Measurements from ENCODE around the gene IGBP1. TPM values are rescaled to one million over a fixed set of nuclear protein-coding genes. Genes with fewer than 3 reads are reported as not detected.

Gene IGBP1
- polyA plus RNA-seq, 1 of the 3 experiments (the other 2 are of a cell fraction): 49.4 TPM

DNA sequence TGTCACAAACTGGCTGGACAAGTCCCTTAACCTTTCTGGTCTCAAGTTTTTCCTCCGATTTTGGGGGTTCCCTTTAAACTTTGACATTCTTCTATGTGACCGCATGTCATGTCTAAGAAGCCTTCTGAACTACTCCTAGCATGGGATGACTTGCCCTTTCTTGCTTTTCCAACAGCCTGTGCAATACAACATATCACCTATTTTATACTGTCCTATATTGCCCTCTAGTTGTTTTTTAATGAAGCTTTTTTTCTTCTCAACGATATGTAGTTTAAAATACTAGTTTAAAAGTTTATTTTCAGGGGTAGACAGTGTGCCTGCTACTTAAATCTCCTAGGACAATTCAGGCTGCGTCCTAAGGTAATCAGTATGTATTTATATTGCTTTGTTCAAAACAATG, 1.0 kb upstream of the IGBP1 start:
- H3K9me3 ChIP-seq: no peaks in the 10 kb centered on the region
- ChIA-PET POLR2A (no interaction called here), CTCF (interaction anchor here (1.0 to 3.0 kb wide), 11 partner anchors 10 to 629 kb away, joined by 3 to 12 read pairs (median 4); partner anchors contain the start of gene NALF2)
- peaks cover 28% of the 10 kb centered on the region for H3K79me2 ChIP-seq (ENCODE audit: insufficient read depth)
- no peak for DNase-seq
- no peak overlapping the region for H3K9ac ChIP-seq
- peaks cover 9 to 12% of the 10 kb centered on the region in 2 experiments for H3K36me3 ChIP-seq (replicated peaks in 1 of 2; ENCODE audit: control insufficient read depth in 1 of 2, insufficient read depth in 2 of 2, low read length in 1 of 2)
- TF ChIP-seq TCF12 (IDR thresholded peaks at IDR 0.05): no peak
- TF ChIP-seq RAD21 (IDR thresholded peaks at IDR 0.05; ENCODE audit: low read length): 0 out of 2 replicates have a peak, but pooled peaks have one; percentile 12
- TF ChIP-seq, protein P1, sequence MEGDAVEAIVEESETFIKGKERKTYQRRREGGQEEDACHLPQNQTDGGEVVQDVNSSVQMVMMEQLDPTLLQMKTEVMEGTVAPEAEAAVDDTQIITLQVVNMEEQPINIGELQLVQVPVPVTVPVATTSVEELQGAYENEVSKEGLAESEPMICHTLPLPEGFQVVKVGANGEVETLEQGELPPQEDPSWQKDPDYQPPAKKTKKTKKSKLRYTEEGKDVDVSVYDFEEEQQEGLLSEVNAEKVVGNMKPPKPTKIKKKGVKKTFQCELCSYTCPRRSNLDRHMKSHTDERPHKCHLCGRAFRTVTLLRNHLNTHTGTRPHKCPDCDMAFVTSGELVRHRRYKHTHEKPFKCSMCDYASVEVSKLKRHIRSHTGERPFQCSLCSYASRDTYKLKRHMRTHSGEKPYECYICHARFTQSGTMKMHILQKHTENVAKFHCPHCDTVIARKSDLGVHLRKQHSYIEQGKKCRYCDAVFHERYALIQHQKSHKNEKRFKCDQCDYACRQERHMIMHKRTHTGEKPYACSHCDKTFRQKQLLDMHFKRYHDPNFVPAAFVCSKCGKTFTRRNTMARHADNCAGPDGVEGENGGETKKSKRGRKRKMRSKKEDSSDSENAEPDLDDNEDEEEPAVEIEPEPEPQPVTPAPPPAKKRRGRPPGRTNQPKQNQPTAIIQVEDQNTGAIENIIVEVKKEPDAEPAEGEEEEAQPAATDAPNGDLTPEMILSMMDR (IDR thresholded peaks at IDR 0.05): peak; percentile 21
- no peak for TF ChIP-seq SIN3A (IDR thresholded peaks at IDR 0.05; ENCODE audit: borderline replicate concordance, low read depth, low read length)
- H3K4me1 ChIP-seq (ENCODE audit: control insufficient read depth in 1 of 2, insufficient read depth in 2 of 2, low read depth in 1 of 2, low read length in 1 of 2): peaks cover 0 to 9% of the 10 kb centered on the region in 2 experiments; a peak in 1 of 4 replicates
- no peaks in the 10 kb centered on the region for H4K20me1 ChIP-seq (ENCODE audit: insufficient read depth)
- no peaks in the 10 kb centered on the region for H3F3A ChIP-seq (replicated peaks; ENCODE audit: insufficient read depth)
- no peak overlapping the region for H3K4me2 ChIP-seq
- no peak overlapping the region for H3K4me3 ChIP-seq (ENCODE audit: low read depth in 2 of 2, low read length in 1 of 2)
- no peak overlapping the region; a peak in 1 of 4 replicates for H3K27ac ChIP-seq (ENCODE audit: low read depth in 2 of 2, low read length in 1 of 2)
- WGBS (ENCODE audit: low lambda C conversion rate): 24% methylated on average over 4 of the region's 4 CpGs
- H3K9me2 ChIP-seq: no peaks in the 10 kb centered on the region
- no peaks in the 10 kb centered on the region for H3K27me3 ChIP-seq (ENCODE audit: insufficient read depth)
- peak overlapping the region; percentile 85; the same call in 1 of the 2 replicates for H2AFZ ChIP-seq (ENCODE audit: low read depth)

DNA sequence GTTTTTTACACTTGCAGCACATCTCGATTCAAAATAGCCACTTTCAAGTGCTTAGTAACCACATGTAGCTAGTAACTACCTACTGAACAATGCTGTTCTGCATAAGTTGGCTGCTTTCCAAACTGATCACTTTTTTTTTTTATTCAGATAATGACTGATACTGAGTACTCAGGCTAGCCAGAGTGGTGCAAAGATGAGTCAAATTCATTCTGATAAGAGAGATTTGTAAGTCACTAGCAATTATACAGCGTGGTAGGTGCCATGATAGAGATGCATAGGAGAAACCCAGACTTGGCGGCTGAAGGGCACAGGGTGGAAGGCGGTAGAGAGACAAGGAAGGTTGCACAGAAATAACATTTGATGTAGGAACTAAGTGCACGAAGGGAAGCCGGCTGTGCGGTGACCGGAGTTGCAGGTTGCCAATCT, 357 bp upstream of the IGBP1 start:
- DNase-seq: no peak
- no peak for TF ChIP-seq NFIC (IDR thresholded peaks at IDR 0.05; ENCODE audit: borderline replicate concordance)
- TF ChIP-seq GABPA (IDR thresholded peaks at IDR 0.05; ENCODE audit: low read depth): peak; percentile 63; the same call in 1 of the 2 replicates
- no peak for TF ChIP-seq RFX5 (IDR thresholded peaks at IDR 0.05; ENCODE audit: low read length)
- no peak for TF ChIP-seq TEAD4 (IDR thresholded peaks at IDR 0.05; ENCODE audit: borderline replicate concordance, insufficient read depth)
- TF ChIP-seq RCOR1 (IDR thresholded peaks at IDR 0.05; ENCODE audit: low read length): no peak
- TF ChIP-seq CHD2 (IDR thresholded peaks at IDR 0.05; ENCODE audit: low read length, partially characterized antibody): no peak
- TF ChIP-seq ELF1 (IDR thresholded peaks at IDR 0.05): no peak
- no peak for TF ChIP-seq RAD21 (IDR thresholded peaks at IDR 0.05; ENCODE audit: low read length)
- Histone ChIP-seq H3K9ac (peak overlapping the region; percentile 97; the same call in 1 of the 2 replicates), H3K4me1 (ENCODE audit: control insufficient read depth in 1 of 2, insufficient read depth in 2 of 2, low read depth in 1 of 2, low read length in 1 of 2) (peaks cover 0 to 9% of the 10 kb centered on the region in 2 experiments; a peak in 1 of 4 replicates), H2AFZ (ENCODE audit: low read depth) (peak overlapping the region; percentile 85), H3K27ac (ENCODE audit: low read depth in 2 of 2, low read length in 1 of 2) (peak overlapping the region; percentile 77 to 97; a peak in 3 of 4 replicates), H3K79me2 (ENCODE audit: insufficient read depth) (peaks cover 28% of the 10 kb centered on the region), H3K4me3 (ENCODE audit: low read depth in 2 of 2, low read length in 1 of 2) (peak overlapping the region; percentile 68 to 75), H3K4me2 (peak overlapping the region; percentile 76), H3F3A (replicated peaks; ENCODE audit: insufficient read depth) (no peaks in the 10 kb centered on the region), H3K36me3 (replicated peaks in 1 of 2; ENCODE audit: control insufficient read depth in 1 of 2, insufficient read depth in 2 of 2, low read length in 1 of 2) (peaks cover 9 to 12% of the 10 kb centered on the region in 2 experiments), H3K9me2 (no peaks in the 10 kb centered on the region), H4K20me1 (ENCODE audit: insufficient read depth) (no peaks in the 10 kb centered on the region), H3K9me3 (no peaks in the 10 kb centered on the region), H3K27me3 (ENCODE audit: insufficient read depth) (no peaks in the 10 kb centered on the region)
- WGBS (ENCODE audit: low lambda C conversion rate): 2% methylated on average over 8 of the region's 8 CpGs
- POLR2A ChIA-PET: no interaction called here
- CTCF ChIA-PET: interaction anchor here (0.8 to 3.0 kb wide), 14 partner anchors 10 to 630 kb away, joined by 3 to 12 read pairs (median 4); partner anchors contain the start of genes KIF4A, NALF2 and PDZD11
